Measurements from ENCODE around the gene FUT2. TPM values are rescaled to one million over a fixed set of nuclear protein-coding genes. Genes with fewer than 3 reads are reported as not detected.

The FUT2 gene
- total and polyA plus RNA-seq, 10 of the 15 experiments (the other 5 are each of a cell fraction or from before 2014, with no cell fraction given) = 0.02 to 0.13 (median 0.07) TPM; not detected in 7

GRCh38 chr19:48724796-48725753 lies 29.3 kb downstream of the FUT2 start:
- POLR2A ChIA-PET = interaction anchor here (0.7 to 2.1 kb wide), 2 partner anchors 12 to 75 kb away, joined by 5 to 7 read pairs; no protein-coding TSS in a partner anchor
- TF ChIP-seq NR2C2 (IDR thresholded peaks at IDR 0.05; ENCODE audit: borderline replicate concordance, control insufficient read depth, insufficient read length, low read depth) (no peak), SREBF1 (IDR thresholded peaks at IDR 0.05; ENCODE audit: low read length) (0 out of 2 replicates have a peak, but pooled peaks have one; percentile 51), IKZF1 (conservative IDR thresholded peaks at IDR 0.05) (0 out of 2 replicates have a peak, but pooled peaks have one; percentile 43), ATF3 (IDR thresholded peaks at IDR 0.05; ENCODE audit: borderline replicate concordance, extremely low read depth, low read depth, low read length) (peak; percentile 51; the same call in 1 of the 2 replicates), CREM (IDR thresholded peaks at IDR 0.05; ENCODE audit: low read depth) (peak; percentile 45; the same call in 1 of the 2 replicates), RELA (IDR thresholded peaks at IDR 0.05; ENCODE audit: borderline replicate concordance, partially characterized antibody) (no peak), BMI1 (IDR thresholded peaks at IDR 0.05; ENCODE audit: borderline replicate concordance) (no peak), HCFC1 (IDR thresholded peaks at IDR 0.05; ENCODE audit: low read length) (peak; percentile 90), SIX5 (IDR thresholded peaks at IDR 0.05; ENCODE audit: low read depth, low read length, severe bottlenecking) (peak; percentile 96), SPI1 (IDR thresholded peaks at IDR 0.05; ENCODE audit: borderline replicate concordance, insufficient read depth, low read depth, low read length) (peak; percentile 75)
- H3K9me3 ChIP-seq (replicated peaks; ENCODE audit: control insufficient read depth, insufficient read depth, low read length) = peaks cover 8% of the 10 kb centered on the region; the same call in 2 of the 3 replicates
- intact Hi-C loops (cut with micrococcal nuclease; ENCODE audit: unreplicated experiment) (no loop called here), in situ Hi-C loops (cut with MboI) (no loop called here)
- BruUV-seq (replicated peaks) = no TSS peak
- CTCF ChIA-PET = interaction anchor here (1.2 to 1.5 kb wide), 2 partner anchors 51 to 71 kb away, joined by 3 to 4 read pairs; no protein-coding TSS in a partner anchor
- H3K36me3 ChIP-seq (ENCODE audit: control insufficient read depth in 2 of 2, insufficient read depth in 2 of 2, low read length in 1 of 2) = no peaks in the 10 kb centered on the region
- no peak overlapping the region for H3K4me2 ChIP-seq (ENCODE audit: control insufficient read depth, insufficient read depth)
- WGBS (ENCODE audit: insufficient coverage, insufficient replicate concordance, low lambda C conversion rate, missing lambda C conversion rate) = 33% methylated on average over 11 of the region's 11 CpGs
- RAD21 ChIA-PET (ENCODE audit: unreplicated experiment) = interaction anchor here (1.4 kb wide), 1 partner anchor 11 kb away, joined by 4 read pairs; no protein-coding TSS in a partner anchor
- no peaks in the 10 kb centered on the region for H3K27me3 ChIP-seq (replicated peaks in 1 of 2; ENCODE audit: control insufficient read depth in 2 of 2, insufficient read depth in 2 of 2, low read length in 1 of 2)
- H4K20me1 ChIP-seq (ENCODE audit: control insufficient read depth, insufficient read depth) = no peaks in the 10 kb centered on the region
- H3K9ac ChIP-seq (ENCODE audit: control insufficient read depth, insufficient read depth, low read length) = no peak overlapping the region
- H3K4me1 ChIP-seq (ENCODE audit: control insufficient read depth, insufficient read depth, low read length) = peaks cover 4% of the 10 kb centered on the region
- H3K27ac ChIP-seq (ENCODE audit: control insufficient read depth, insufficient read depth) = no peak overlapping the region
- FAIRE-seq (peak; percentile 7), ATAC-seq (peak; percentile 20; the same call in 2 of the 3 replicates), DNase-seq (ENCODE audit: low read depth, low spot score) (no peak)
- SMC1A ChIA-PET (ENCODE audit: uncharacterized antibody, unreplicated experiment) = interaction anchor here (1.1 kb wide), 1 partner anchor 80 kb away, joined by 3 read pairs; no protein-coding TSS in a partner anchor
- H3K4me3 ChIP-seq = no peak overlapping the region
- H2AFZ ChIP-seq (ENCODE audit: control insufficient read depth, low read depth, low read length) = peak overlapping the region; percentile 3
- no peaks in the 10 kb centered on the region for H3K79me2 ChIP-seq (ENCODE audit: control insufficient read depth, insufficient read depth, low read length)

All from GM12878 (cell line).